Measurements from ENCODE around the gene NFIC.
"Not testable (repeated sequence)": the region's sequence is repeated elsewhere in the genome, so short reads cannot be mapped to it uniquely, and the experiment has no call there.

- TF ChIP-seq CTCF, EZH2 (IDR thresholded peaks at IDR 0.05): not testable (repeated sequence)
Observed at GRCh38 chr19:3391911-3392310, 25.5 kb downstream of the NFIC start.

Data from neural progenitor cell (in vitro differentiated cells).